HepG2 (cell line): ENCODE data around the gene RCOR3. TPM values are rescaled to one million over a fixed set of nuclear protein-coding genes. Genes with fewer than 3 reads are reported as not detected.

Source experiments
- CBFB ChIP-seq: sonication (generic); formaldehyde crosslinking; IDR thresholded peaks from 2 replicates; pipeline ENCODE4 v1.4.0; 2020; ENCODE audit warnings: missing genetic modification reagents
- HBP1 ChIP-seq: IDR thresholded peaks from 2 replicates; pipeline ENCODE4 v1.6.1; 2016; ENCODE audit warnings: low read depth, control low read depth
- HNRNPL ChIP-seq: fragments of 200-400 bp; formaldehyde crosslinking; IDR thresholded peaks from 2 replicates; pipeline ENCODE4 v1.6.1; 2017; ENCODE audit warnings: mild to moderate bottlenecking, low read depth, low read length
- KDM5A ChIP-seq: fragments of 200-600 bp; sonication (generic); IDR thresholded peaks from 2 replicates; pipeline ENCODE4 v1.7.0; 2018; ENCODE audit warnings: antibody characterized with exemption, mild to moderate bottlenecking, low read length, borderline replicate concordance
- POGK ChIP-seq: sonication (generic); formaldehyde crosslinking; conservative IDR thresholded peaks from 2 replicates; pipeline ENCODE4 v1.8.0; 2022; ENCODE audit warnings: mild to moderate bottlenecking, moderate library complexity, missing genetic modification reagents
- RFX1 ChIP-seq: fragments of 450-650 bp; IDR thresholded peaks from 2 replicates; pipeline ENCODE4 v1.6.1; 2017
- RNF219 ChIP-seq: sonication (generic); formaldehyde crosslinking; IDR thresholded peaks from 2 replicates; pipeline ENCODE4 v1.5.0; 2020; ENCODE audit warnings: mild to moderate bottlenecking, missing genetic modification reagents
- SRY ChIP-seq: sonication (generic); formaldehyde crosslinking; IDR thresholded peaks from 2 replicates; pipeline ENCODE4 v1.8.0; 2022; ENCODE audit warnings: mild to moderate bottlenecking, missing genetic modification reagents
- ZNF263 ChIP-seq: sonication (generic); formaldehyde crosslinking; IDR thresholded peaks from 2 replicates; pipeline ENCODE4 v1.4.0; 2020; ENCODE audit warnings: missing genetic modification reagents
- ZNF354B ChIP-seq: sonication (generic); formaldehyde crosslinking; IDR thresholded peaks from 2 replicates; pipeline ENCODE4 v1.8.0; 2022; ENCODE audit warnings: mild to moderate bottlenecking, missing genetic modification reagents
- ZNF639 ChIP-seq: conservative IDR thresholded peaks from 2 replicates; pipeline ENCODE4 v1.6.1; 2018; ENCODE audit warnings: missing genetic modification reagents
- ZNF678 ChIP-seq: sonication (generic); formaldehyde crosslinking; IDR thresholded peaks from 2 replicates; pipeline ENCODE4 v1.4.0; 2020; ENCODE audit warnings: mild to moderate bottlenecking, missing genetic modification reagents
- ZNF709 ChIP-seq: sonication (generic); formaldehyde crosslinking; IDR thresholded peaks from 2 replicates; pipeline ENCODE4 v1.5.0; 2020; ENCODE audit warnings: mild to moderate bottlenecking, missing genetic modification reagents
- ZNF768 ChIP-seq: sonication (generic); formaldehyde crosslinking; IDR thresholded peaks from 2 replicates; pipeline ENCODE4 v1.4.0; 2020; ENCODE audit warnings: missing genetic modification reagents
- polyA plus RNA-seq, 8 experiments: library from polyadenylated mRNA; depleted of rRNA in 3 of 8; stranded (reverse) in 7 of 8; unstranded in 1 of 8; fragments of >200 nt; fragmentation: Illumina TruSeq in 4 of 8; extraction: Trizol in 4 of 8; gene quantifications; 2 replicates each; pipeline versions ENCODE4 v1.2.1 to v1.2.3, GENCODE V29; 2011 to 2016; ENCODE audit warnings: low read depth in 4 of 8, missing spikeins in 1 of 8, mixed read lengths in 1 of 8; ENCODE audit not compliant: insufficient read depth in 1 of 8
- total RNA-seq, 5 experiments: library from RNA; depleted of rRNA; stranded (reverse); fragments of >200 nt; fragmentation: Illumina TruSeq; extraction: Trizol; gene quantifications; 2 replicates each; pipeline ENCODE4 v1.2.3, GENCODE V29; 2016; ENCODE audit warnings: low read depth in 1 of 5
- TF ChIP-seq, protein P1 (sequence below): sonication (generic); formaldehyde crosslinking; IDR thresholded peaks from 2 replicates; pipeline ENCODE4 v1.5.0; 2020; ENCODE audit warnings: missing genetic modification reagents
- TF ChIP-seq, protein P2 (sequence below), 2 experiments: sonication (generic) in 1 of 2; formaldehyde crosslinking in 1 of 2; IDR thresholded peaks; 2 replicates each; pipeline versions ENCODE4 v1.4.0 to v1.6.1; 2016 to 2020; ENCODE audit warnings: borderline replicate concordance in 1 of 2, low read depth in 1 of 2, mild to moderate bottlenecking in 1 of 2, missing genetic modification reagents in 1 of 2

RCOR3 gene
- total and polyA plus RNA-seq, 2 of the 13 experiments (the other 11 are each of a cell fraction or from before 2014, with no cell fraction given), result 16.8 to 31.6 TPM

- TF ChIP-seq, protein P1, sequence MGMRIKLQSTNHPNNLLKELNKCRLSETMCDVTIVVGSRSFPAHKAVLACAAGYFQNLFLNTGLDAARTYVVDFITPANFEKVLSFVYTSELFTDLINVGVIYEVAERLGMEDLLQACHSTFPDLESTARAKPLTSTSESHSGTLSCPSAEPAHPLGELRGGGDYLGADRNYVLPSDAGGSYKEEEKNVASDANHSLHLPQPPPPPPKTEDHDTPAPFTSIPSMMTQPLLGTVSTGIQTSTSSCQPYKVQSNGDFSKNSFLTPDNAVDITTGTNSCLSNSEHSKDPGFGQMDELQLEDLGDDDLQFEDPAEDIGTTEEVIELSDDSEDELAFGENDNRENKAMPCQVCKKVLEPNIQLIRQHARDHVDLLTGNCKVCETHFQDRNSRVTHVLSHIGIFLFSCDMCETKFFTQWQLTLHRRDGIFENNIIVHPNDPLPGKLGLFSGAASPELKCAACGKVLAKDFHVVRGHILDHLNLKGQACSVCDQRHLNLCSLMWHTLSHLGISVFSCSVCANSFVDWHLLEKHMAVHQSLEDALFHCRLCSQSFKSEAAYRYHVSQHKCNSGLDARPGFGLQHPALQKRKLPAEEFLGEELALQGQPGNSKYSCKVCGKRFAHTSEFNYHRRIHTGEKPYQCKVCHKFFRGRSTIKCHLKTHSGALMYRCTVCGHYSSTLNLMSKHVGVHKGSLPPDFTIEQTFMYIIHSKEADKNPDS (CRISPR knock-in tag), result no peak
- TF ChIP-seq SRY (CRISPR knock-in tag) (no peak), ZNF768 (CRISPR knock-in tag) (0 out of 2 replicates have a peak, but pooled peaks have one; percentile 48), CBFB (CRISPR knock-in tag) (no peak), ZNF639 (no peak), POGK (no peak), ZNF678 (CRISPR knock-in tag) (no peak), HBP1 (CRISPR knock-in tag) (no peak), ZNF709 (CRISPR knock-in tag) (no peak), ZNF263 (CRISPR knock-in tag) (0 out of 2 replicates have a peak, but pooled peaks have one; percentile 42), RNF219 (CRISPR knock-in tag) (no peak), ZNF354B (0 out of 2 replicates have a peak, but pooled peaks have one; percentile 36), KDM5A (0 out of 2 replicates have a peak, but pooled peaks have one; percentile 40), HNRNPL (no peak), RFX1 (no peak)
- TF ChIP-seq, protein P2, sequence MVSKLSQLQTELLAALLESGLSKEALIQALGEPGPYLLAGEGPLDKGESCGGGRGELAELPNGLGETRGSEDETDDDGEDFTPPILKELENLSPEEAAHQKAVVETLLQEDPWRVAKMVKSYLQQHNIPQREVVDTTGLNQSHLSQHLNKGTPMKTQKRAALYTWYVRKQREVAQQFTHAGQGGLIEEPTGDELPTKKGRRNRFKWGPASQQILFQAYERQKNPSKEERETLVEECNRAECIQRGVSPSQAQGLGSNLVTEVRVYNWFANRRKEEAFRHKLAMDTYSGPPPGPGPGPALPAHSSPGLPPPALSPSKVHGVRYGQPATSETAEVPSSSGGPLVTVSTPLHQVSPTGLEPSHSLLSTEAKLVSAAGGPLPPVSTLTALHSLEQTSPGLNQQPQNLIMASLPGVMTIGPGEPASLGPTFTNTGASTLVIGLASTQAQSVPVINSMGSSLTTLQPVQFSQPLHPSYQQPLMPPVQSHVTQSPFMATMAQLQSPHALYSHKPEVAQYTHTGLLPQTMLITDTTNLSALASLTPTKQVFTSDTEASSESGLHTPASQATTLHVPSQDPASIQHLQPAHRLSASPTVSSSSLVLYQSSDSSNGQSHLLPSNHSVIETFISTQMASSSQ (IDR thresholded peaks at IDR 0.05; ENCODE audit: low read depth), result no peak
- TF ChIP-seq, protein P2 (CRISPR knock-in tag; IDR thresholded peaks at IDR 0.05; ENCODE audit: borderline replicate concordance), result no peak
Observed at GRCh38 chr1:211259638-211260126, 516 bp downstream of the RCOR3 start (continued).
